Forelimb muscle (tissue), 1 donor: ENCODE results near the gene KCNQ1. TPM values are rescaled to one million over a fixed set of nuclear protein-coding genes. Genes with fewer than 3 reads are reported as not detected.

Experiments
- DNase-seq: peaks from one replicate; pipeline ENCODE4 v3.0.0-alpha.2; 2013; ENCODE audit warnings: low read depth
- polyA plus RNA-seq: library from polyadenylated mRNA; unstranded; fragments of 120-200 nt; gene quantifications from one replicate; pipeline ENCODE4 v1.2.1, GENCODE V29; 2013; ENCODE audit not compliant: insufficient read length

KCNQ1 gene
- polyA plus RNA-seq, 1 donor: 2.1 TPM

GRCh38 chr11:2521733-2522630 is 77.2 kb downstream of the KCNQ1 start:
- DNase-seq: no peak

- DNase-seq: no peak
Measured at GRCh38 chr11:2522631-2523255, 77.9 kb downstream of the KCNQ1 start.

- no peak for DNase-seq
Measured at GRCh38 chr11:2523821-2524391, 79.1 kb downstream of the KCNQ1 start.

- DNase-seq: no peak
Measured at GRCh38 chr11:2524446-2525165, 79.8 kb downstream of the KCNQ1 start.

GRCh38 chr11:2525166-2525861 is 80.5 kb downstream of the KCNQ1 start:
- DNase-seq: no peak

GRCh38 chr11:2525941-2526807 is 81.4 kb downstream of the KCNQ1 start:
- DNase-seq: no peak

- DNase-seq: no peak
Measured at GRCh38 chr11:2526808-2527381, 82.1 kb downstream of the KCNQ1 start.

- DNase-seq: no peak
Measured at GRCh38 chr11:2527621-2528291, 82.9 kb downstream of the KCNQ1 start.

- DNase-seq: no peak
Measured at GRCh38 chr11:2528301-2529050, 83.7 kb downstream of the KCNQ1 start.

GRCh38 chr11:2529173-2529572 is 84.4 kb downstream of the KCNQ1 start:
- no peak for DNase-seq

GRCh38 chr11:2529636-2530035 is 84.8 kb downstream of the KCNQ1 start:
- no peak for DNase-seq

GRCh38 chr11:2530131-2530854 is 85.5 kb downstream of the KCNQ1 start:
- DNase-seq: no peak

GRCh38 chr11:2530855-2531200 is 86.0 kb downstream of the KCNQ1 start:
- no peak for DNase-seq

- DNase-seq: no peak
Measured at GRCh38 chr11:2531277-2531986, 86.6 kb downstream of the KCNQ1 start.

GRCh38 chr11:2531987-2532703 is 87.3 kb downstream of the KCNQ1 start:
- no peak for DNase-seq

GRCh38 chr11:2532704-2533586 is 88.1 kb downstream of the KCNQ1 start:
- peak; percentile 64 for DNase-seq
